Neural progenitor cell (in vitro differentiated cells): ENCODE data around the gene COL23A1. TPM values are rescaled to one million over a fixed set of nuclear protein-coding genes. Genes with fewer than 3 reads are reported as not detected.

Experiments
- DNase-seq: peaks from one replicate; pipeline ENCODE4 v3.0.0-alpha.2; 2016; ENCODE audit warnings: low spot score
- H2AFZ ChIP-seq: fragments of 200-600 bp; sonication (generic); replicated peaks from 2 replicates; pipeline ENCODE4 v1.6.1; 2016; ENCODE audit warnings: antibody characterized with exemption
- H3F3A ChIP-seq: fragments of 200-600 bp; sonication (generic); 2 replicates; pipeline ENCODE4 v1.6.1; 2016; ENCODE audit warnings: antibody characterized with exemption, low read depth
- H3K27ac ChIP-seq: fragments of 200-600 bp; sonication (generic); 2 replicates; pipeline ENCODE4 v1.5.1; 2016; ENCODE audit warnings: mild to moderate bottlenecking
- H3K27me3 ChIP-seq: fragments of 200-600 bp; sonication (generic); 2 replicates; pipeline ENCODE4 v1.6.1; 2016; ENCODE audit warnings: mild to moderate bottlenecking, moderate library complexity
- H3K36me3 ChIP-seq: fragments of 200-600 bp; sonication (generic); 2 replicates; pipeline ENCODE4 v1.5.1; 2016
- H3K4me1 ChIP-seq: fragments of 200-600 bp; sonication (generic); 2 replicates; pipeline ENCODE4 v1.6.1; 2016; ENCODE audit warnings: mixed run types
- H3K4me2 ChIP-seq: fragments of 200-600 bp; sonication (generic); 2 replicates; pipeline ENCODE4 v1.6.1; 2016
- H3K4me3 ChIP-seq: fragments of 200-600 bp; sonication (generic); 2 replicates; pipeline ENCODE4 v1.5.1; 2016
- H3K79me2 ChIP-seq: fragments of 200-600 bp; sonication (generic); 2 replicates; pipeline ENCODE4 v1.6.1; 2016; ENCODE audit warnings: low read depth
- H3K9ac ChIP-seq: fragments of 200-600 bp; sonication (generic); 2 replicates; pipeline ENCODE4 v1.6.1; 2016
- H3K9me3 ChIP-seq: fragments of 200-600 bp; sonication (generic); 2 replicates; pipeline ENCODE4 v1.5.1; 2016; ENCODE audit warnings: low read depth
- H4K20me1 ChIP-seq: fragments of 200-600 bp; sonication (generic); 2 replicates; pipeline ENCODE4 v1.6.1; 2016; ENCODE audit warnings: low read depth
- H3K27ac Mint-ChIP-seq: 3 replicates; pipeline ENCODE4 v1.8.0; 2021; ENCODE audit warnings: mixed read lengths
- H3K27me3 Mint-ChIP-seq: 2 replicates; pipeline ENCODE4 v1.8.0; 2022; ENCODE audit warnings: low read depth, mild to moderate bottlenecking, inconsistent platforms, moderate library complexity, mixed read lengths; ENCODE audit not compliant: insufficient read depth
- H3K36me3 Mint-ChIP-seq: 3 replicates; pipeline ENCODE4 v1.8.0; 2021; ENCODE audit warnings: mixed read lengths
- H3K4me1 Mint-ChIP-seq: 3 replicates; pipeline ENCODE4 v1.8.0; 2021; ENCODE audit warnings: mixed read lengths
- H3K4me3 Mint-ChIP-seq: 3 replicates; pipeline ENCODE4 v1.8.0; 2021; ENCODE audit warnings: mild to moderate bottlenecking, moderate library complexity, mixed read lengths
- H3K9me3 Mint-ChIP-seq: 3 replicates; pipeline ENCODE4 v1.8.0; 2020; ENCODE audit warnings: mixed read lengths
- EZH2 ChIP-seq: fragments of 200-600 bp; sonication (generic); IDR thresholded peaks from 2 replicates; pipeline ENCODE4 v1.6.1; 2017; ENCODE audit warnings: antibody characterized with exemption, mild to moderate bottlenecking, moderate library complexity
- EZH2phosphoT487 ChIP-seq: fragments of 200-600 bp; sonication (generic); IDR thresholded peaks from 2 replicates; pipeline ENCODE4 v1.6.1; 2017; ENCODE audit warnings: antibody characterized with exemption
- total RNA-seq: library from RNA; depleted of rRNA; stranded (reverse); fragments of >200 nt; gene quantifications from 2 replicates; pipeline ENCODE4 v1.2.3, GENCODE V29; 2015; ENCODE audit warnings: low replicate concordance
- TF ChIP-seq, protein P1 (sequence below): fragments of 200-600 bp; sonication (generic); IDR thresholded peaks from 2 replicates; pipeline ENCODE4 v1.5.1; 2017; ENCODE audit warnings: antibody characterized with exemption, mild to moderate bottlenecking

Gene COL23A1
- total RNA-seq, 1 donor from 2014 or later, result not detected

DNA sequence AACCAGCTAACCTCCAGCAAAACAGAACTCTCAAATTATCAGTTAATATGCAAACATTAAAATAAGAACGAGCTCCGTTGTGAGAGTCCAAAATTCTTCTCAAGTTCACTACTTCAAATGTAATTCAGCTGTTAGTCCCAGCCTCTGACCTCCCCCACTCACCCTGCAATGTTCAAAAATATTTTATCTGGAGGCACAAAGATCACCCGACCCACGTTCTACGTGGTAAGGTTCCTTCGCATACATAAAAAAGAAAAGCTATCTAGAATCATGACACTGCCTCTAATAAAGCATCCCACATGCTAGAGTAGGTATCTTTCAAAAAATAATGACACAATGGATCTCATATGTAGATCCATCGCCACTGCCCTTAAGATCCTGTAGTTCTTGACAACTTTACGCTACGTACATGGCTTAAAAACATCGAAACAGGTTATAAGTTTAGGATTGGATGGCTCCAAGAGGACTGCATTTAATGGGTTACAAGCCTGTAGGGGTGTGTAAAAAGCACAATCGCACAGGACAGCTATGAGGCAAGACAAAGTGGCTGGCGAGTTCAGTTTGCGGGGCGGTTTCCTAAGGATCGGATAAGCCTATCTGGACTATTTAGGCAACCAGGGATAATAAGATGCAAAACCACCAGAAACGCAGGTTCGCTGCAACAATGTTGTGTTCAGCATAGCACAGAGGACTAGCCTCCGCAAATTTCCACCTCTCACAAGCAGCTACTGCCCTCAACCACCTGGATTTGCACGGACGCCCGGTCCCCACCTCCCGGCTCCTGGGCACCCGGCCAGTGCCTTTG is 35.7 kb upstream of the COL23A1 start:
- peaks cover 10% of the 10 kb centered on the region for H3F3A ChIP-seq
- Mint-ChIP-seq H3K4me1 (peaks cover 20% of the 10 kb centered on the region), H3K36me3 (peaks cover 13% of the 10 kb centered on the region), H3K27me3 (no peaks in the 10 kb centered on the region), H3K4me3 (peak overlapping the region; percentile 89), H3K27ac (peak overlapping the region; percentile 58), H3K9me3 (no peaks in the 10 kb centered on the region)
- DNase-seq, result no peak
- H3K4me3 ChIP-seq, result peak overlapping the region; percentile 81
- H3K36me3 ChIP-seq, result peaks cover 16% of the 10 kb centered on the region
- peaks cover 18% of the 10 kb centered on the region for H4K20me1 ChIP-seq
- H3K4me1 ChIP-seq, result peaks cover 18% of the 10 kb centered on the region
- TF ChIP-seq EZH2phosphoT487 (no peak), EZH2 (no peak)
- TF ChIP-seq, protein P1, sequence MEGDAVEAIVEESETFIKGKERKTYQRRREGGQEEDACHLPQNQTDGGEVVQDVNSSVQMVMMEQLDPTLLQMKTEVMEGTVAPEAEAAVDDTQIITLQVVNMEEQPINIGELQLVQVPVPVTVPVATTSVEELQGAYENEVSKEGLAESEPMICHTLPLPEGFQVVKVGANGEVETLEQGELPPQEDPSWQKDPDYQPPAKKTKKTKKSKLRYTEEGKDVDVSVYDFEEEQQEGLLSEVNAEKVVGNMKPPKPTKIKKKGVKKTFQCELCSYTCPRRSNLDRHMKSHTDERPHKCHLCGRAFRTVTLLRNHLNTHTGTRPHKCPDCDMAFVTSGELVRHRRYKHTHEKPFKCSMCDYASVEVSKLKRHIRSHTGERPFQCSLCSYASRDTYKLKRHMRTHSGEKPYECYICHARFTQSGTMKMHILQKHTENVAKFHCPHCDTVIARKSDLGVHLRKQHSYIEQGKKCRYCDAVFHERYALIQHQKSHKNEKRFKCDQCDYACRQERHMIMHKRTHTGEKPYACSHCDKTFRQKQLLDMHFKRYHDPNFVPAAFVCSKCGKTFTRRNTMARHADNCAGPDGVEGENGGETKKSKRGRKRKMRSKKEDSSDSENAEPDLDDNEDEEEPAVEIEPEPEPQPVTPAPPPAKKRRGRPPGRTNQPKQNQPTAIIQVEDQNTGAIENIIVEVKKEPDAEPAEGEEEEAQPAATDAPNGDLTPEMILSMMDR, result no peak
- H3K4me2 ChIP-seq, result peak overlapping the region; percentile 81
- peak overlapping the region; percentile 71 for H3K9ac ChIP-seq
- H3K79me2 ChIP-seq, result peaks cover 34% of the 10 kb centered on the region
- H3K27ac ChIP-seq, result peak overlapping the region; percentile 74
- H2AFZ ChIP-seq, result peak overlapping the region; percentile 59
- no peaks in the 10 kb centered on the region for H3K9me3 ChIP-seq
- H3K27me3 ChIP-seq, result peaks cover 36% of the 10 kb centered on the region

DNA sequence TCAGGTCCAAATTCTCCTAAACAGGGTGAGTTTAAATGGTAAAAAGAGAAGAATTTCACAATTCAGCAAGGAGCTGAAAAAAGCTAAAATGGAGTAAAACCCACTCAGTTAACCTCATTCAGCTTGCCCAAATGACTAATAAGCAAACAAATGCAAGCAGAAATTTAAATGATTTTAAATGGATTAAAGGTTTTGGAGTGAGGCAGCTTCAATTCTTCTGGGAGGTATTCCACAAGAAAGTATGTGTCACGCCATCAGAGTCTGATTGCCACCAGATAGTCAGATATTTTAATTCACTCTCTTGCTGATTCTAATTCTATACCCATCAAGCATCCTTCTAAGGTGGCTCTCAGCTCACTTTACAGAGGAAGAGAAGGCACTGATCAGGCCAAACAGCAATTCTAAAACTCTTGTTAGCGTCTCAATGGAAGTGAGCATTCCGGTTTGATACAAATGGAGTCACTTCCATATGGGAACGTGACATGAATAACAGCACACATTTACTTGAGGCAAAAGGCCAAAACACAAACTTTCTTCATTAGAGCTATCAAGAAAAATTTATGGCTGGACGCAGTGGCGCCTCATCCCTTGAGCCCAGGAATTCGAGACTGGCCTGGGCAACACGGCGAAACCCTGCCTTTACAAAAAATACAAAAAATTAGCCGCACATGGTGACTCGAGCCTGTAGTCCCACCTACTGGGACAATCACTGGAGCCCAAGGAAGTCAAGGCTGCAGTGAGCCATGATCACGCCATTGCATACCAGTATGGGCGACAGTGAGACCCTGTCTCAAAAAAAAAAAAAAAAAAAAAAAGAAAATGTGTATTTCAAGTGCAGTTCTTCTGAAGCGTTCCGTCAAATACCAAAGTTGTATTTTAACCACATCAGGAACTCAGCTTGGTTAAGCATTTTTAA is 34.7 kb upstream of the COL23A1 start:
- Mint-ChIP-seq H3K27me3 (no peaks in the 10 kb centered on the region), H3K36me3 (peaks cover 20% of the 10 kb centered on the region), H3K4me3 (peak overlapping the region; percentile 89), H3K9me3 (no peaks in the 10 kb centered on the region), H3K27ac (peak overlapping the region; percentile 4), H3K4me1 (peaks cover 20% of the 10 kb centered on the region)
- Histone ChIP-seq H3F3A (peaks cover 10% of the 10 kb centered on the region), H3K9ac (peak overlapping the region; percentile 71), H3K36me3 (peaks cover 16% of the 10 kb centered on the region), H3K27me3 (peaks cover 26% of the 10 kb centered on the region), H4K20me1 (peaks cover 18% of the 10 kb centered on the region), H3K27ac (no peak overlapping the region), H3K4me3 (peak overlapping the region; percentile 81), H3K79me2 (peaks cover 34% of the 10 kb centered on the region), H2AFZ (no peak overlapping the region), H3K4me2 (peak overlapping the region; percentile 81), H3K9me3 (no peaks in the 10 kb centered on the region), H3K4me1 (peaks cover 18% of the 10 kb centered on the region)
- peak; percentile 6 for DNase-seq
- TF ChIP-seq EZH2phosphoT487, result no peak

DNA sequence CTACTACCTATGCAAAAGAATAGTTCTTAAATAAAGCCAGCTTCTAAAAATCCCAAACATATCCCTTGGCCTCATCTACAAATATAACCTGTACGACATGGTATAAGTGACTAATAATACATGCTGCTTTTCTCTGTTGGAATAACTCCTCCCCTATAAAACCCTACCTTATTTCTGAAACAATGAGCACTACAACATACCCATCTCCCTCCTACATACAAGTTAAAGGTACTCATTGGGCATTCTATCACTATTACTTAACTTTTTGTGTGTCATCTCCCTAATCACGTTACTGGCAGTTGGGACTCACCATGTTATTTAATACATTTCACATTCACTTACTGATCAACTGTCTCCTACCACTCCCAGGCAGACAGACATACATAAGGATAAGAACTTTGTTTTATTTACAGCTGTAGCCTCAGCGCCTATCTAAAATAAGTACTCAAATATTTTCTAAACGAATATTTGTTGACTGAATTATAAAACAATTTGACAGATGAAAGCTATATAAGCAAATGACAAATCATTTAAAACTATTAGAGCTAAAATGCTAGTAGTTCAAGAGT is 32.6 kb upstream of the COL23A1 start:
- no peak overlapping the region for H3K4me3 ChIP-seq
- peaks cover 10% of the 10 kb centered on the region for H3F3A ChIP-seq
- H3K27me3 Mint-ChIP-seq, result no peaks in the 10 kb centered on the region
- peaks cover 34% of the 10 kb centered on the region for H3K79me2 ChIP-seq
- H3K36me3 Mint-ChIP-seq, result peaks cover 29% of the 10 kb centered on the region
- peaks cover 18% of the 10 kb centered on the region for H3K4me1 ChIP-seq
- H3K36me3 ChIP-seq, result peaks cover 16% of the 10 kb centered on the region
- no peak overlapping the region for H3K4me2 ChIP-seq
- no peaks in the 10 kb centered on the region for H3K9me3 Mint-ChIP-seq
- H3K27me3 ChIP-seq, result peaks cover 6% of the 10 kb centered on the region
- peaks cover 20% of the 10 kb centered on the region for H3K4me1 Mint-ChIP-seq
- no peak overlapping the region for H3K27ac ChIP-seq
- no peak overlapping the region for H3K9ac ChIP-seq
- H4K20me1 ChIP-seq, result peaks cover 18% of the 10 kb centered on the region
- DNase-seq, result no peak
- no peak for TF ChIP-seq EZH2phosphoT487
- TF ChIP-seq EZH2, result no peak
- TF ChIP-seq, protein P1, result no peak
- H2AFZ ChIP-seq, result no peak overlapping the region
- no peak overlapping the region for H3K4me3 Mint-ChIP-seq
- H3K27ac Mint-ChIP-seq, result no peak overlapping the region
- H3K9me3 ChIP-seq, result no peaks in the 10 kb centered on the region
